SK-N-SH (cell line): ENCODE results near the gene PALS2. TPM values are rescaled to one million over a fixed set of nuclear protein-coding genes. Genes with fewer than 3 reads are reported as not detected.

Experiments
- CTCF ChIA-PET: fragments of 300-600, 350-600 bp; formaldehyde crosslinking; extraction: SDS; loops from one replicate; lab custom pipeline; 2021; lab: Yijun Ruan, JAX
- POLR2A ChIA-PET: fragments of 350-600 bp; sonication (Branson Sonifier 250); formaldehyde crosslinking; extraction: SDS; loops from one replicate; lab custom pipeline; 2020; ENCODE audit warnings: antibody characterized with exemption, inconsistent platforms; lab: Yijun Ruan, JAX
- DNase-seq: peaks from one replicate; pipeline ENCODE4 v3.0.0; 2012
- H2AFZ ChIP-seq: fragments of 200-600 bp; sonication (generic); 2 replicates; pipeline ENCODE4 v1.8.1; 2016; ENCODE audit warnings: antibody characterized with exemption, mild to moderate bottlenecking, low read depth
- H3F3A ChIP-seq: fragments of 200-600 bp; sonication (generic); replicated peaks from 2 replicates; pipeline ENCODE3; 2016; ENCODE audit warnings: antibody characterized with exemption, mild to moderate bottlenecking; ENCODE audit not compliant: insufficient read depth
- H3K27ac ChIP-seq, 2 experiments: fragments of 200-500 bp in 1 of 2; fragments of 200-600 bp in 1 of 2; sonication (Bioruptor generic) in 1 of 2; sonication (generic), shearing (Covaris generic) in 1 of 2; 2 replicates each; pipeline versions ENCODE4 v1.5.1 to v1.6.1; 2014 to 2016; ENCODE audit warnings: low read depth in 2 of 2, inconsistent platforms in 1 of 2, low read length in 1 of 2, mild to moderate bottlenecking in 1 of 2, mixed read lengths in 1 of 2
- H3K27me3 ChIP-seq: fragments of 200-600 bp; sonication (generic), shearing (Covaris generic); 2 replicates; pipeline ENCODE4 v1.6.1; 2016; ENCODE audit warnings: mixed run types; ENCODE audit not compliant: insufficient read depth
- H3K36me3 ChIP-seq, 2 experiments: fragments of 200-500 bp in 1 of 2; fragments of 200-600 bp in 1 of 2; sonication (Bioruptor generic) in 1 of 2; sonication (generic) in 1 of 2; replicated peaks in 1 of 2; 2 replicates each; pipeline versions ENCODE3 to v1.5.1; 2014 to 2016; ENCODE audit warnings: low read length in 1 of 2, mild to moderate bottlenecking in 1 of 2; ENCODE audit not compliant: insufficient read depth in 2 of 2, control insufficient read depth in 1 of 2
- H3K4me1 ChIP-seq, 2 experiments: fragments of 200-500 bp in 1 of 2; fragments of 200-600 bp in 1 of 2; sonication (Bioruptor generic) in 1 of 2; sonication (generic), shearing (Covaris generic) in 1 of 2; 2 replicates each; pipeline versions ENCODE4 v1.5.1 to v1.6.1; 2014 to 2016; ENCODE audit warnings: low read depth in 1 of 2, low read length in 1 of 2, mixed run types in 1 of 2; ENCODE audit not compliant: insufficient read depth in 2 of 2, control insufficient read depth in 1 of 2
- H3K4me2 ChIP-seq: fragments of 200-600 bp; sonication (generic), shearing (Covaris generic); 2 replicates; pipeline ENCODE4 v1.6.1; 2017; ENCODE audit warnings: mixed run types
- H3K4me3 ChIP-seq, 2 experiments: fragments of 200-500 bp in 1 of 2; fragments of 200-600 bp in 1 of 2; sonication (Bioruptor generic) in 1 of 2; sonication (generic), shearing (Covaris generic) in 1 of 2; 2 replicates each; pipeline versions ENCODE4 v1.5.1 to v1.8.1; 2014 to 2016; ENCODE audit warnings: low read depth in 2 of 2, inconsistent platforms in 1 of 2, low read length in 1 of 2, mild to moderate bottlenecking in 1 of 2, mixed read lengths in 1 of 2, moderate library complexity in 1 of 2
- H3K79me2 ChIP-seq: fragments of 200-600 bp; sonication (generic); 2 replicates; pipeline ENCODE4 v1.8.1; 2017; ENCODE audit warnings: mild to moderate bottlenecking; ENCODE audit not compliant: insufficient read depth
- H3K9ac ChIP-seq: fragments of 200-600 bp; sonication (generic); 2 replicates; pipeline ENCODE4 v1.6.1; 2017; ENCODE audit warnings: mixed run types
- H3K9me2 ChIP-seq: fragments of 200-600 bp; sonication (generic); 2 replicates; pipeline ENCODE4 v1.6.1; 2017; ENCODE audit warnings: mixed run types
- H3K9me3 ChIP-seq: fragments of 200-600 bp; sonication (generic); 2 replicates; pipeline ENCODE4 v1.6.1; 2017; ENCODE audit warnings: mixed run types, mild to moderate bottlenecking, moderate library complexity
- H4K20me1 ChIP-seq: fragments of 200-600 bp; sonication (generic); 2 replicates; pipeline ENCODE4 v1.6.1; 2017; ENCODE audit warnings: mild to moderate bottlenecking, mixed run types; ENCODE audit not compliant: insufficient read depth
- CHD2 ChIP-seq: fragments of 150-350 bp; IDR thresholded peaks from 2 replicates; pipeline ENCODE4 v1.6.1; 2018; ENCODE audit warnings: low read length; ENCODE audit not compliant: partially characterized antibody
- CTCF ChIP-seq: fragments of 200-600 bp; sonication (generic); IDR thresholded peaks from 2 replicates; pipeline ENCODE4 v1.6.1; 2017; ENCODE audit warnings: antibody characterized with exemption, mild to moderate bottlenecking, moderate library complexity
- FOSL2 ChIP-seq: IDR thresholded peaks from 2 replicates; pipeline ENCODE4 v1.4.0; 2012; ENCODE audit warnings: low read depth, mild to moderate bottlenecking, moderate library complexity, borderline replicate concordance
- GATA2 ChIP-seq: sonication (generic); formaldehyde crosslinking; IDR thresholded peaks from 2 replicates; pipeline ENCODE4 v1.5.0; 2020; ENCODE audit warnings: mild to moderate bottlenecking, missing genetic modification reagents
- IRF3 ChIP-seq: fragments of 150-350 bp; IDR thresholded peaks from 2 replicates; pipeline ENCODE4 v1.6.1; 2016; ENCODE audit warnings: mild to moderate bottlenecking, low read depth, low read length
- MEF2A ChIP-seq: IDR thresholded peaks from 2 replicates; pipeline ENCODE4 v1.4.0; 2012; ENCODE audit warnings: low read depth, borderline replicate concordance
- NFIC ChIP-seq: IDR thresholded peaks from 2 replicates; pipeline ENCODE4 v1.4.0; 2012; ENCODE audit warnings: borderline replicate concordance
- RAD21 ChIP-seq: IDR thresholded peaks from 2 replicates; pipeline ENCODE4 v1.6.1; 2012; ENCODE audit warnings: mild to moderate bottlenecking, low read length
- RCOR1 ChIP-seq: fragments of 150-350 bp; IDR thresholded peaks from 2 replicates; pipeline ENCODE4 v1.6.1; 2017; ENCODE audit warnings: antibody characterized with exemption, low read length
- SMC3 ChIP-seq: IDR thresholded peaks from 2 replicates; pipeline ENCODE4 v1.6.1; 2012; ENCODE audit warnings: low read depth, low read length, improper control_type of control experiment
- USF1 ChIP-seq: IDR thresholded peaks from 2 replicates; pipeline ENCODE4 v1.4.0; 2012; ENCODE audit warnings: low read depth, borderline replicate concordance
- USF2 ChIP-seq: fragments of 150-350 bp; IDR thresholded peaks from 2 replicates; pipeline ENCODE4 v1.6.1; 2017; ENCODE audit warnings: antibody characterized with exemption, low read length, low read depth, borderline replicate concordance
- YY1 ChIP-seq: IDR thresholded peaks from 2 replicates; pipeline ENCODE4 v1.4.0; 2012; ENCODE audit warnings: low read depth, mild to moderate bottlenecking
- WGBS: methylation state at CpG from one replicate; pipeline ENCODE4 v1.1.6; 2017; ENCODE audit warnings: low lambda C conversion rate; 5-methylcytosine and 5-hydroxymethylcytosine counted together
- polyA plus RNA-seq, 3 experiments: library from polyadenylated mRNA; depleted of rRNA; stranded (reverse); fragments of >200 nt; gene quantifications; 2 replicates each; pipeline ENCODE4 v1.2.3, GENCODE V29; 2012

Gene PALS2
- polyA plus RNA-seq, 1 of the 3 experiments (the other 2 are of a cell fraction), result 6.9 TPM

GRCh38 chr7:24582166-24582565 lies 8.9 kb downstream of the PALS2 start:
- peaks cover 7% of the 10 kb centered on the region for H3F3A ChIP-seq
- H3K79me2 ChIP-seq, result peaks cover 59% of the 10 kb centered on the region

GRCh38 chr7:24587853-24588252 lies 14.6 kb downstream of the PALS2 start:
- ChIA-PET POLR2A (no interaction called here), CTCF (interaction anchor here (1.1 to 6.9 kb wide), 4 partner anchors 13 to 694 kb away, joined by 3 to 54 read pairs (median 10); partner anchors contain the start of gene PALS2)
- Histone ChIP-seq H3K4me2 (no peak overlapping the region), H3K9ac (no peak overlapping the region), H3K9me2 (no peaks in the 10 kb centered on the region), H3K27ac (no peak overlapping the region), H3K79me2 (peaks cover 28% of the 10 kb centered on the region; the same call in 1 of the 2 replicates), H3K36me3 (no peaks in the 10 kb centered on the region), H3K4me1 (no peaks in the 10 kb centered on the region), H3K9me3 (no peaks in the 10 kb centered on the region), H2AFZ (no peak overlapping the region), H4K20me1 (no peaks in the 10 kb centered on the region), H3K27me3 (no peaks in the 10 kb centered on the region), H3F3A (no peaks in the 10 kb centered on the region), H3K4me3 (no peak overlapping the region; a peak in 1 of 4 replicates)
- no peak for TF ChIP-seq NFIC
- peak; percentile 66 for TF ChIP-seq RAD21
- TF ChIP-seq SMC3, result peak; percentile 20; the same call in 1 of the 2 replicates
- TF ChIP-seq CTCF, result peak; percentile 55
- TF ChIP-seq IRF3, result no peak
- DNase-seq, result no peak
- whole genome bisulfite sequencing, result 90% methylated on average over 3 of the region's 3 CpGs

More at GRCh38 chr7:24582166-24582565, 8.9 kb downstream of the PALS2 start:
- POLR2A ChIA-PET, result no interaction called here
- TF ChIP-seq FOSL2, result no peak
- no peak for TF ChIP-seq GATA2 (CRISPR knock-in tag)
- no peak for TF ChIP-seq RAD21
- TF ChIP-seq MEF2A, result no peak
- TF ChIP-seq RCOR1, result no peak
- TF ChIP-seq YY1, result no peak
- TF ChIP-seq USF1, result no peak
- no peak for TF ChIP-seq CHD2
- no peak for TF ChIP-seq USF2
- TF ChIP-seq CTCF, result no peak
- Histone ChIP-seq H3K4me2 (no peak overlapping the region), H2AFZ (no peak overlapping the region), H3K4me1 (peaks cover 0 to 4% of the 10 kb centered on the region in 2 experiments; a peak in 2 of 4 replicates), H3K36me3 (no peaks in the 10 kb centered on the region), H3K27ac (no peak overlapping the region), H3K9me3 (no peaks in the 10 kb centered on the region), H3K4me3 (no peak overlapping the region), H3K9me2 (0 out of 2 replicates have a peak, but pooled peaks cover 4% of the 10 kb centered on the region), H3K9ac (no peak overlapping the region), H4K20me1 (no peaks in the 10 kb centered on the region), H3K27me3 (no peaks in the 10 kb centered on the region)
- CTCF ChIA-PET, result interaction anchor here (1.6 kb wide), 1 partner anchor 10 kb away, joined by 5 read pairs; no protein-coding TSS in a partner anchor
- no peak for DNase-seq
- WGBS, result 85% methylated on average over 2 of the region's 2 CpGs
